Vagina (tissue), 2 donors: ENCODE data around the gene NANOGP8.

Experiments used
- CTCF ChIP-seq, 3 experiments: fragments of 450-650 bp in 2 of 3; fragments of 200-600 bp in 1 of 3; sonication (generic) in 1 of 3; IDR thresholded peaks; one replicate each; pipeline ENCODE4 v1.5.1; 2017 to 2019; ENCODE audit warnings: antibody characterized with exemption in 3 of 3, mild to moderate bottlenecking in 2 of 3, moderate library complexity in 2 of 3
- POLR2A ChIP-seq, 2 donors: fragments of 450-650 bp; IDR thresholded peaks; one replicate each; pipeline ENCODE4 v1.6.1; 2017; ENCODE audit warnings: antibody characterized with exemption in 2 of 2, mild to moderate bottlenecking in 2 of 2, moderate library complexity in 2 of 2

- TF ChIP-seq CTCF (IDR thresholded peaks at IDR 0.05) (no peak), POLR2A (IDR thresholded peaks at IDR 0.05) (no peak)
Observed at GRCh38 chr15:35047528-35047927, 37.6 kb downstream of the NANOGP8 start.
